ENCODE measurements around the gene MRPL1.

GRCh38 chr4:77833126-77833724, 29.4 kb upstream of the MRPL1 start:
- TF ChIP-seq, protein P1, sequence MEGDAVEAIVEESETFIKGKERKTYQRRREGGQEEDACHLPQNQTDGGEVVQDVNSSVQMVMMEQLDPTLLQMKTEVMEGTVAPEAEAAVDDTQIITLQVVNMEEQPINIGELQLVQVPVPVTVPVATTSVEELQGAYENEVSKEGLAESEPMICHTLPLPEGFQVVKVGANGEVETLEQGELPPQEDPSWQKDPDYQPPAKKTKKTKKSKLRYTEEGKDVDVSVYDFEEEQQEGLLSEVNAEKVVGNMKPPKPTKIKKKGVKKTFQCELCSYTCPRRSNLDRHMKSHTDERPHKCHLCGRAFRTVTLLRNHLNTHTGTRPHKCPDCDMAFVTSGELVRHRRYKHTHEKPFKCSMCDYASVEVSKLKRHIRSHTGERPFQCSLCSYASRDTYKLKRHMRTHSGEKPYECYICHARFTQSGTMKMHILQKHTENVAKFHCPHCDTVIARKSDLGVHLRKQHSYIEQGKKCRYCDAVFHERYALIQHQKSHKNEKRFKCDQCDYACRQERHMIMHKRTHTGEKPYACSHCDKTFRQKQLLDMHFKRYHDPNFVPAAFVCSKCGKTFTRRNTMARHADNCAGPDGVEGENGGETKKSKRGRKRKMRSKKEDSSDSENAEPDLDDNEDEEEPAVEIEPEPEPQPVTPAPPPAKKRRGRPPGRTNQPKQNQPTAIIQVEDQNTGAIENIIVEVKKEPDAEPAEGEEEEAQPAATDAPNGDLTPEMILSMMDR (IDR thresholded peaks at IDR 0.05): no peak
- TF ChIP-seq POLR2A (IDR thresholded peaks at IDR 0.05): no peak
- TF ChIP-seq EP300 (IDR thresholded peaks at IDR 0.05): no peak
- no peak for TF ChIP-seq POLR2AphosphoS5 (IDR thresholded peaks at IDR 0.05)

Data from gastroesophageal sphincter (tissue), 3 donors.